Subcutaneous abdominal adipose tissue (tissue), 5 donors: Measurements from ENCODE around the gene UNC13D.

ENCODE experiments used
- H3K27ac ChIP-seq: one replicate; pipeline ENCODE4 v1.7.0; 2013; ENCODE audit warnings: low read depth, mild to moderate bottlenecking, inconsistent platforms, low read length, moderate library complexity
- H3K27me3 ChIP-seq, 5 donors: one replicate each; pipeline ENCODE4 v1.7.0; 2013; ENCODE audit warnings: low read length in 5 of 5, inconsistent platforms in 1 of 5; ENCODE audit not compliant: control insufficient read depth in 5 of 5, insufficient read depth in 4 of 5
- H3K36me3 ChIP-seq, 5 donors: one replicate each; pipeline ENCODE4 v1.7.0; 2013; ENCODE audit warnings: low read length in 5 of 5; ENCODE audit not compliant: control insufficient read depth in 5 of 5, insufficient read depth in 5 of 5
- H3K4me1 ChIP-seq, 5 donors: one replicate each; pipeline ENCODE4 v1.7.0; 2013; ENCODE audit warnings: low read length in 5 of 5, mild to moderate bottlenecking in 3 of 5, moderate library complexity in 1 of 5; ENCODE audit not compliant: control insufficient read depth in 5 of 5, insufficient read depth in 5 of 5
- H3K4me3 ChIP-seq, 5 donors: one replicate each; pipeline ENCODE4 v1.7.0; 2013; ENCODE audit warnings: low read length in 5 of 5, low read depth in 1 of 5
- H3K9ac ChIP-seq, 5 donors: one replicate each; pipeline ENCODE4 v1.7.0; 2013; ENCODE audit warnings: low read length in 5 of 5, mild to moderate bottlenecking in 4 of 5, moderate library complexity in 3 of 5
- H3K9me3 ChIP-seq, 5 donors: one replicate each; pipeline ENCODE4 v1.7.0; 2013; ENCODE audit warnings: low read length in 5 of 5; ENCODE audit not compliant: control insufficient read depth in 5 of 5
- donor health status: healthy.
- donor health status: healthy.
- donor health status: healthy.
- donor health status: healthy.
- donor health status: healthy.

UNC13D gene

GRCh38 chr17:75885431-75885830 lies 41.2 kb upstream of the UNC13D start:
- H3K27me3 ChIP-seq = no peaks in the 10 kb centered on the region
- H3K9me3 ChIP-seq = no peaks in the 10 kb centered on the region
- H3K9ac ChIP-seq = no peak overlapping the region
- no peak overlapping the region for H3K4me3 ChIP-seq
- peaks cover 0 to 15% (median 11%) of the 10 kb centered on the region in 5 donors for H3K36me3 ChIP-seq
- H3K27ac ChIP-seq = no peak overlapping the region
- H3K4me1 ChIP-seq = no peaks in the 10 kb centered on the region

- no peak overlapping the region for H3K4me3 ChIP-seq
- peaks cover 0 to 3% (median 0%) of the 10 kb centered on the region in 5 donors for H3K27me3 ChIP-seq
- H3K4me1 ChIP-seq = peaks cover 3 to 18% (median 12%) of the 10 kb centered on the region in 5 donors
- H3K27ac ChIP-seq = no peak overlapping the region
- no peaks in the 10 kb centered on the region for H3K9me3 ChIP-seq
- H3K36me3 ChIP-seq = no peaks in the 10 kb centered on the region
- H3K9ac ChIP-seq = no peak overlapping the region
These were observed 37.7 kb upstream of the UNC13D start for GRCh38 chr17:75881678-75882454.

DNA sequence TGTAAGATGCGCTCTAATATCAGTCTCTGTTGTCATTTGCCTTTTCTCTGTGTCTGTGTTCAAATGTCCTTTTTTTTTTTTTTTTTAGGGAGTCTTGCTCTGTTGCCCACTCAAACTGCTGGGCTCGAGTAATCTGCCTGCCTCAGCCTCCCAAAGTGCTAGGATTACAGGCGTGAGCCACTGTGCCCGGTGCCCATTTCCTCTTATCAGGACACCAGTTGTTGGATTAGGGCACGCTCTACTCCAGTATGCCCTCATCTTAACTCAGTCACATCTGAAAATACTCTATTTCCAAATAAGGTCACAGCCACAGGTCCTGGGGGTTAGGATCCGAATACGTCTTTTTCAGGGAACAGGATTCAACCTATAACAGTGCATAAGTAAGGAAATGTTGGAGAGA lies 36.1 kb upstream of the UNC13D start:
- no peak overlapping the region for H3K27ac ChIP-seq
- no peaks in the 10 kb centered on the region for H3K9me3 ChIP-seq
- peaks cover 14 to 34% (median 28%) of the 10 kb centered on the region in 5 donors for H3K4me1 ChIP-seq
- no peak overlapping the region for H3K9ac ChIP-seq
- peaks cover 0 to 9% (median 0%) of the 10 kb centered on the region in 5 donors for H3K27me3 ChIP-seq
- H3K4me3 ChIP-seq = no peak overlapping the region
- peaks cover 0 to 9% (median 3%) of the 10 kb centered on the region in 5 donors for H3K36me3 ChIP-seq

DNA sequence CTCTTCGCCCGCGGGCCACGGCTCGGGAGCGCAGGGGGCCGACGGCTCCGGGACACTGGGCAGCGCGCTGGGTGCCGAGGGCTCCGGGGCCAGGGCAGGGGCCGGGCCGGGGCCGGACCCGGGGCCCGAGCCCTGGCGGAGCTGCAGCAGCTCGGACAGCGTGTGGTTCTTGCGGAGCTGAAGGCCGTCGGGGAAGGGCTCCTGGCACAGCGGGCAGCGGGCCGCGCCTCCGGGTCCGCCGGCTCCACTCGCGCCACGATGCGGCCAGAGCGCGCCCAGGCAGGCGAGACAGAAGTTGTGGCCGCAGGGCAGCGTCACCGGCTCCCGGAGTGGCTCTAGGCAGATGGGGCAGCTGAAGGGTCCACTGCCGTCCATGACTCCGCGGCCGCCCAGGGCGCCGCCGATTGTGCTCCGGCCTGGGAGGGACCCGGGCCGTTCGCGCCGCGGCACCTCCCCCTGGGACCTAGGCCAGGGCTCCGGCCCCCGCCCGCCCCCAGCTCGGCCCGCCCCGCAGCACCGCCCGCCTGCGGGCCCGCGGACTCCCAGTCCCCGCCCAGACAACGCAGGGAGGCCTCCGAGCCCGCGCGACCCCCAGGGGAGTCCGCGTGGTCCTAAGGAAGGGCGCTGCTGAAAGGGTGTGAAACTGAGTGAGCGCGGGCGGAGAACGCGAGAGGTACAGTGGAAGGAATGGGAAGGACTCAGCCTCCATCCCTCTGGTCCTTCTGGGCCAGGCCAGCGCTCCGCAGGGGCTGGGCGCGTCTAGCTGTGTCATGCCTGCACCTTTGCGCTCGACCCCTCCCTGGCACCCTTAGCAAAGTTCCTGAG lies 34.2 kb upstream of the UNC13D start, which contains the start of gene TRIM47:
Gene TRIM47, minus strand, starts transcription at position 408 of the 825 bp plus-strand sequence. Its CDS starts 33 bp downstream, at position 375.
- peaks cover 0 to 22% (median 16%) of the 10 kb centered on the region in 5 donors for H3K36me3 ChIP-seq
- H3K27ac ChIP-seq = peak within 1 kb of the TSS; percentile 98
- H3K9me3 ChIP-seq = no peaks in the 10 kb centered on the region
- H3K4me1 ChIP-seq = peaks cover 14 to 46% (median 37%) of the 10 kb centered on the region in 5 donors
- peak within 1 kb of the TSS; percentile 74 to 88 (median 84) for H3K4me3 ChIP-seq
- peak within 1 kb of the TSS; percentile 73 to 96 (median 90) for H3K9ac ChIP-seq
- peaks cover 0 to 13% (median 0%) of the 10 kb centered on the region in 5 donors for H3K27me3 ChIP-seq

GRCh38 chr17:75877752-75878173 lies 33.6 kb upstream of the UNC13D start:
- peaks cover 0 to 13% (median 0%) of the 10 kb centered on the region in 5 donors for H3K27me3 ChIP-seq
- H3K4me3 ChIP-seq = peak overlapping the region; percentile 74 to 88 (median 84)
- H3K27ac ChIP-seq = peak overlapping the region; percentile 98
- peak overlapping the region; percentile 73 to 96 (median 90) for H3K9ac ChIP-seq
- peaks cover 16 to 53% (median 43%) of the 10 kb centered on the region in 5 donors for H3K4me1 ChIP-seq
- H3K36me3 ChIP-seq = peaks cover 0 to 22% (median 16%) of the 10 kb centered on the region in 5 donors
- no peaks in the 10 kb centered on the region for H3K9me3 ChIP-seq

DNA sequence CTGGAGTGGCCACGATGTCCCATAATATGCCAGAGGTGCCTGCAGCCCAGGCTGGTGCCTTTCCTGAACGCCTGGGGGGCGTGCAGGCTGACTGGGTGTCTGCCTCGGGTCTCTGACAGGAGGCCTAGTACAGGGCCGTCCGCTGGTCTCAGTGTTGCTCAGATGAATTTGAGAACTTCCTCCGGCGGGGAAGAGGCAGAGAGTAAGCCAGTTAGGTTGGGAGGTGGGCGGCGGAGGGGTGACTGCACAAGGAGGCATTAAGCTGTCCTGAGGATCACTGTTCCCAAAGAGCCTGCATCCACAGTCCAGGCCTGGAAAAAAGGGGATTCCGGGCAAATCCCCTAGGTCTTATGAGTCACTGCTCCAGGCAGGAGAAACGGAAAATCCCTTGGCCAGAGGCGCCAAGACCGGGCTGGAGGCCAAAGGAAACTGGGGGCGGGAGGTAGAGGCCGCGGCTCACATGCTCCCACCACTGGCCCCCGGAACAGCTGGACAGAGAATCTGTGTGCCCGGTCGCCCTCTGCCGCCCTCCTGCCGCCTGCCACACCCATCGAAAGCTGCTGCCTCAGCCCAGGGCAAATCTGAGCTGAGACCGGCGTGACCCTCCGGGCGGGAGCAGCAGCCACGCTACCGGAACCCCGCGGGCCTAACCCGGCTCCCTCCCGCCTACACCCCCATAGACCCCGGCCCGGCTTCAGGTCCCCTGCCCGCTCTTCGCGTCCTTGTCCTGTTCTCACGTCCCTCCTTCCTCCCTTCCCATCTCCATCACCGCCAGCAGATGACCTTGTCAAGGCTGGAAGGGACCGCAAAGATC lies 32.9 kb upstream of the UNC13D start:
- Histone ChIP-seq H3K4me3 (peak overlapping the region; percentile 74 to 88 (median 84)), H3K4me1 (peaks cover 19 to 59% (median 49%) of the 10 kb centered on the region in 5 donors), H3K9ac (peak overlapping the region; percentile 74 to 96 (median 92)), H3K9me3 (no peaks in the 10 kb centered on the region), H3K27me3 (peaks cover 0 to 16% (median 0%) of the 10 kb centered on the region in 5 donors), H3K27ac (peak overlapping the region; percentile 98), H3K36me3 (peaks cover 0 to 22% (median 16%) of the 10 kb centered on the region in 5 donors)

- no peaks in the 10 kb centered on the region for H3K9me3 ChIP-seq
- peak overlapping the region; percentile 33 to 88 (median 84) for H3K4me3 ChIP-seq
- H3K27ac ChIP-seq = peak overlapping the region; percentile 98
- peak overlapping the region; percentile 74 to 93 (median 90) for H3K9ac ChIP-seq
- peaks cover 0 to 22% (median 16%) of the 10 kb centered on the region in 5 donors for H3K36me3 ChIP-seq
- H3K27me3 ChIP-seq = peaks cover 0 to 16% (median 0%) of the 10 kb centered on the region in 5 donors
- peaks cover 19 to 59% (median 49%) of the 10 kb centered on the region in 5 donors for H3K4me1 ChIP-seq
These were observed 32.2 kb upstream of the UNC13D start for GRCh38 chr17:75876190-75876937.

DNA sequence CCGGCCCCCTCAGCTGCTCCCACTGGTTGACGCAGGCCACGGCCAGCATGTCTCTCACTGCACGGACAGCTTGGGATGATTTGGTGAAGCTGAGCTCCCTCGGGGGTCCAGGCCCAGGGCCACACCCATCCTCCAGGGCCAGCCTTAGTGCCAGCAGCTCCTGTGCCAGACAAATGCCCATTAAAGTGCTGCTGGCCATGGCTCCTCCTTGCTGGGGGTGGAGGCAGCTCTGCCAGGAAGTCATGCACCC lies 31.7 kb upstream of the UNC13D start:
- peak overlapping the region; percentile 33 to 88 (median 84) for H3K4me3 ChIP-seq
- peaks cover 0 to 22% (median 16%) of the 10 kb centered on the region in 5 donors for H3K36me3 ChIP-seq
- H3K27me3 ChIP-seq = peaks cover 0 to 16% (median 0%) of the 10 kb centered on the region in 5 donors
- peak overlapping the region; percentile 98 for H3K27ac ChIP-seq
- peak overlapping the region in 4 of 5 donors; percentile 90 to 93 (median 91) for H3K9ac ChIP-seq
- no peaks in the 10 kb centered on the region for H3K9me3 ChIP-seq
- H3K4me1 ChIP-seq = peaks cover 20 to 59% (median 49%) of the 10 kb centered on the region in 5 donors
